ENCODE measurements around the gene MACF1.

Gene MACF1

GRCh38 chr1:39397487-39397886 lies 193.0 kb downstream of the MACF1 start:
- Histone ChIP-seq H3K9me3 (replicated peaks in 1 of 11) (no peaks in the 10 kb centered on the region), H4K20me1 (peaks cover 0 to 6% (median 0%) of the 10 kb centered on the region in 11 experiments; a peak in 5 of 22 replicates), H3K4me1 (peaks cover 76 to 100% (median 88%) of the 10 kb centered on the region in 10 experiments), H3K27ac (peak overlapping the region; percentile 65 to 95 (median 87); a peak in 21 of 22 replicates), H3K4me3 (peak overlapping the region in 2 of 10 experiments; percentile 30 to 42; a peak in 1 of 20 replicates), H3K9ac (peak overlapping the region in 9 of 11 experiments; percentile 13 to 83 (median 74); a peak in 9 of 22 replicates), H3K36me3 (peaks cover 6 to 50% (median 20%) of the 10 kb centered on the region in 11 experiments; a peak in 15 of 22 replicates), H3K27me3 (no peaks in the 10 kb centered on the region), H3K4me2 (peak overlapping the region; percentile 75 to 96 (median 91))
- no peak for TF ChIP-seq Cebpa-rat (IDR thresholded peaks at IDR 0.05)

- peaks cover 74 to 100% (median 88%) of the 10 kb centered on the region in 10 experiments for H3K4me1 ChIP-seq
- no peaks in the 10 kb centered on the region for H3K27me3 ChIP-seq
- H3K4me3 ChIP-seq = peak overlapping the region in 7 of 10 experiments; percentile 13 to 46 (median 39); a peak in 10 of 20 replicates
- no peaks in the 10 kb centered on the region for H3K9me3 ChIP-seq (replicated peaks in 1 of 11)
- peaks cover 0 to 6% (median 0%) of the 10 kb centered on the region in 11 experiments; a peak in 4 of 22 replicates for H4K20me1 ChIP-seq
- peak overlapping the region; percentile 66 to 83 (median 74) for H3K9ac ChIP-seq
- peak overlapping the region; percentile 65 to 95 (median 87); a peak in 21 of 22 replicates for H3K27ac ChIP-seq
- TF ChIP-seq Cebpa-rat (IDR thresholded peaks at IDR 0.05) = peak in 7 of 11 experiments; percentile 31 to 90 (median 72); a peak in 13 of 22 replicates
- H3K4me2 ChIP-seq = peak overlapping the region; percentile 75 to 96 (median 91)
- peaks cover 5 to 44% (median 16%) of the 10 kb centered on the region in 11 experiments; a peak in 15 of 22 replicates for H3K36me3 ChIP-seq
These were observed 194.0 kb downstream of the MACF1 start for GRCh38 chr1:39398278-39399021.

GRCh38 chr1:39401106-39401505 lies 196.6 kb downstream of the MACF1 start:
- Histone ChIP-seq H3K27ac (peak overlapping the region in 8 of 11 experiments; percentile 83 to 95 (median 88); a peak in 13 of 22 replicates), H3K4me2 (peak overlapping the region in 6 of 11 experiments; percentile 86 to 96 (median 92); a peak in 8 of 22 replicates), H3K4me1 (peaks cover 61 to 97% (median 80%) of the 10 kb centered on the region in 10 experiments), H3K9ac (no peak overlapping the region), H3K36me3 (peaks cover 4 to 39% (median 14%) of the 10 kb centered on the region in 11 experiments; a peak in 11 of 22 replicates), H4K20me1 (peaks cover 0 to 20% (median 0%) of the 10 kb centered on the region in 11 experiments; a peak in 7 of 22 replicates), H3K4me3 (no peak overlapping the region), H3K27me3 (no peaks in the 10 kb centered on the region), H3K9me3 (replicated peaks in 1 of 11) (no peaks in the 10 kb centered on the region)
- no peak for TF ChIP-seq Cebpa-rat (IDR thresholded peaks at IDR 0.05)

- H3K9ac ChIP-seq = no peak overlapping the region
- no peaks in the 10 kb centered on the region for H3K27me3 ChIP-seq
- no peak for TF ChIP-seq Cebpa-rat (IDR thresholded peaks at IDR 0.05)
- peaks cover 6 to 47% (median 20%) of the 10 kb centered on the region in 11 experiments; a peak in 20 of 22 replicates for H4K20me1 ChIP-seq
- peaks cover 0 to 32% (median 14%) of the 10 kb centered on the region in 11 experiments; a peak in 10 of 22 replicates for H3K36me3 ChIP-seq
- H3K4me2 ChIP-seq = peak overlapping the region in 9 of 11 experiments; percentile 21 to 92 (median 44); a peak in 15 of 22 replicates
- H3K4me3 ChIP-seq = no peak overlapping the region
- H3K9me3 ChIP-seq (replicated peaks in 1 of 11) = no peaks in the 10 kb centered on the region
- peak overlapping the region in 2 of 11 experiments; percentile 3 to 35; a peak in 3 of 22 replicates for H3K27ac ChIP-seq
- peaks cover 50 to 88% (median 71%) of the 10 kb centered on the region in 10 experiments for H3K4me1 ChIP-seq
These were observed 200.4 kb downstream of the MACF1 start for GRCh38 chr1:39404876-39405275.

- Histone ChIP-seq H3K4me1 (peaks cover 50 to 88% (median 71%) of the 10 kb centered on the region in 10 experiments), H3K27me3 (no peaks in the 10 kb centered on the region), H3K4me2 (peak overlapping the region in 9 of 11 experiments; percentile 21 to 92 (median 44); a peak in 18 of 22 replicates), H3K36me3 (peaks cover 0 to 32% (median 16%) of the 10 kb centered on the region in 11 experiments; a peak in 11 of 22 replicates), H3K4me3 (no peak overlapping the region), H3K9ac (peak overlapping the region in 3 of 11 experiments; percentile 10 to 31 (median 23); a peak in 1 of 22 replicates), H3K27ac (peak overlapping the region in 4 of 11 experiments; percentile 10 to 35 (median 18); a peak in 2 of 22 replicates), H4K20me1 (peaks cover 11 to 52% (median 24%) of the 10 kb centered on the region in 11 experiments; a peak in 21 of 22 replicates), H3K9me3 (replicated peaks in 1 of 11) (no peaks in the 10 kb centered on the region)
- no peak for TF ChIP-seq Cebpa-rat (IDR thresholded peaks at IDR 0.05)
These were observed 200.9 kb downstream of the MACF1 start for GRCh38 chr1:39405358-39405757.

- H3K27me3 ChIP-seq = no peaks in the 10 kb centered on the region
- H3K36me3 ChIP-seq = peaks cover 0 to 27% (median 12%) of the 10 kb centered on the region in 11 experiments; a peak in 16 of 22 replicates
- no peak for TF ChIP-seq Cebpa-rat (IDR thresholded peaks at IDR 0.05)
- peak overlapping the region in 9 of 11 experiments; percentile 5 to 89 (median 34); a peak in 13 of 22 replicates for H3K27ac ChIP-seq
- H3K4me3 ChIP-seq = no peak overlapping the region
- H4K20me1 ChIP-seq = peaks cover 25 to 66% (median 39%) of the 10 kb centered on the region in 11 experiments
- H3K4me2 ChIP-seq = peak overlapping the region; percentile 76 to 93 (median 91)
- no peaks in the 10 kb centered on the region for H3K9me3 ChIP-seq (replicated peaks in 1 of 11)
- H3K9ac ChIP-seq = peak overlapping the region in 9 of 11 experiments; percentile 39 to 93 (median 86); a peak in 14 of 22 replicates
- peaks cover 60 to 88% (median 76%) of the 10 kb centered on the region in 10 experiments for H3K4me1 ChIP-seq
These were observed 202.3 kb downstream of the MACF1 start for GRCh38 chr1:39406533-39407450.

GRCh38 chr1:39407510-39407895 lies 203.0 kb downstream of the MACF1 start:
- H3K27ac ChIP-seq = peak overlapping the region in 9 of 11 experiments; percentile 5 to 89 (median 88); a peak in 15 of 22 replicates
- H3K4me2 ChIP-seq = peak overlapping the region; percentile 76 to 93 (median 91)
- H3K4me3 ChIP-seq = peak overlapping the region in 8 of 10 experiments; percentile 68 to 96 (median 86); a peak in 11 of 20 replicates
- peaks cover 32 to 73% (median 46%) of the 10 kb centered on the region in 11 experiments for H4K20me1 ChIP-seq
- no peaks in the 10 kb centered on the region for H3K27me3 ChIP-seq
- peak overlapping the region in 10 of 11 experiments; percentile 39 to 93 (median 86); a peak in 18 of 22 replicates for H3K9ac ChIP-seq
- H3K4me1 ChIP-seq = peaks cover 67 to 88% (median 79%) of the 10 kb centered on the region in 10 experiments
- no peak for TF ChIP-seq Cebpa-rat (IDR thresholded peaks at IDR 0.05)
- no peaks in the 10 kb centered on the region for H3K9me3 ChIP-seq (replicated peaks in 1 of 11)
- peaks cover 1 to 27% (median 14%) of the 10 kb centered on the region in 11 experiments; a peak in 19 of 22 replicates for H3K36me3 ChIP-seq

Measured in BLaER1 treated with 17β-estradiol and CSF1 and Interleukin-3, amounts not matched to agents 10 nM and 100 nM (cell line).